Measurements from ENCODE around the gene ZBED1.
A peak's percentile ranks its signal among the peaks of the same experiment; 100 is the strongest.
"Not testable (repeated sequence)": the region's sequence is repeated elsewhere in the genome, so short reads cannot be mapped to it uniquely, and the experiment has no call there.

The ZBED1 gene

GRCh38 chrX:2495595-2495994, 5.2 kb downstream of the ZBED1 start:
- DNase-seq: peak; percentile 53

- DNase-seq: peak; percentile 31
Observed at GRCh38 chrX:2492531-2493218, 8.1 kb downstream of the ZBED1 start.

- no peak for DNase-seq
Observed at GRCh38 chrX:2490634-2491033, 10.1 kb downstream of the ZBED1 start.

- DNase-seq: no peak
Observed at GRCh38 chrX:2489446-2490445, 11.0 kb downstream of the ZBED1 start.

GRCh38 chrX:2488621-2489285, 12.0 kb downstream of the ZBED1 start:
- no peak for DNase-seq

GRCh38 chrX:2487366-2487765, 13.4 kb downstream of the ZBED1 start:
- DNase-seq: no peak

- no peak for DNase-seq
Observed at GRCh38 chrX:2486476-2487133, 14.2 kb downstream of the ZBED1 start.

GRCh38 chrX:2485789-2486345, 14.9 kb downstream of the ZBED1 start:
- DNase-seq: no peak

- DNase-seq: no peak
Observed at GRCh38 chrX:2484721-2485648, 15.8 kb downstream of the ZBED1 start.

GRCh38 chrX:2484256-2484655, 16.5 kb downstream of the ZBED1 start:
- DNase-seq: no peak

GRCh38 chrX:2483398-2484060, 17.2 kb downstream of the ZBED1 start:
- no peak for DNase-seq

GRCh38 chrX:2481597-2481996, 19.2 kb downstream of the ZBED1 start:
- DNase-seq: not testable (repeated sequence)

GRCh38 chrX:2479982-2480381, 20.8 kb downstream of the ZBED1 start:
- DNase-seq: not testable (repeated sequence)

GRCh38 chrX:2479420-2479780, 21.4 kb downstream of the ZBED1 start:
- no peak for DNase-seq

- DNase-seq: no peak
Observed at GRCh38 chrX:2478546-2479419, 22.0 kb downstream of the ZBED1 start.

GRCh38 chrX:2477313-2477712, 23.5 kb downstream of the ZBED1 start:
- DNase-seq: not testable (repeated sequence)

- no peak for DNase-seq
Observed at GRCh38 chrX:2474963-2475726, 25.6 kb downstream of the ZBED1 start.

GRCh38 chrX:2474280-2474962, 26.4 kb downstream of the ZBED1 start:
- no peak for DNase-seq
